ENCODE data around the gene CYLD. TPM values are rescaled to one million over a fixed set of nuclear protein-coding genes. Genes with fewer than 3 reads are reported as not detected.

The CYLD gene
- total RNA-seq, 1 experiment from 2014 or later, result 24.9 TPM

DNA sequence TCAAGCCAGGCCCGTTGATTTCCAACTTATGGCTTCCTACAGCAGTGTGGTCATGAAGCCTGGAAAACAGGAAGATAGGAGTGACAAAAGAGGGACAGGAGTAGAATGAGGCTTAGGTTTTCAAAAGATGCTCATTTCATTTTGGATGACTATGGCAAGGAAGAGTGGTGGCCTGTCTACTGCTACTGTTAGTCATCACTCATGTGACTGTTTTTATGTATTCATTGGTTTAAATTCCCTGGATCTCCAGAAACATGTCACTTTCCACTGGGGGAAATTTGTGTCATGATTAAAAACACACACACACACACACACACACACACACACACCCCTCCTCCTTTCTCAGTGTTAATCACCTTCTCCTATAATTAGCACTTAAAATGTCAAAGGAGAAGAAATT, 1.1 kb upstream of the CYLD start:
- no peak for DNase-seq (ENCODE audit: low spot score)

- DNase-seq (ENCODE audit: low spot score), result no peak
These were observed 583 bp upstream of the CYLD start for GRCh38 chr16:50741225-50741780.

GRCh38 chr16:50742576-50743200, 802 bp downstream of the CYLD start:
- DNase-seq (ENCODE audit: low spot score), result no peak

DNA sequence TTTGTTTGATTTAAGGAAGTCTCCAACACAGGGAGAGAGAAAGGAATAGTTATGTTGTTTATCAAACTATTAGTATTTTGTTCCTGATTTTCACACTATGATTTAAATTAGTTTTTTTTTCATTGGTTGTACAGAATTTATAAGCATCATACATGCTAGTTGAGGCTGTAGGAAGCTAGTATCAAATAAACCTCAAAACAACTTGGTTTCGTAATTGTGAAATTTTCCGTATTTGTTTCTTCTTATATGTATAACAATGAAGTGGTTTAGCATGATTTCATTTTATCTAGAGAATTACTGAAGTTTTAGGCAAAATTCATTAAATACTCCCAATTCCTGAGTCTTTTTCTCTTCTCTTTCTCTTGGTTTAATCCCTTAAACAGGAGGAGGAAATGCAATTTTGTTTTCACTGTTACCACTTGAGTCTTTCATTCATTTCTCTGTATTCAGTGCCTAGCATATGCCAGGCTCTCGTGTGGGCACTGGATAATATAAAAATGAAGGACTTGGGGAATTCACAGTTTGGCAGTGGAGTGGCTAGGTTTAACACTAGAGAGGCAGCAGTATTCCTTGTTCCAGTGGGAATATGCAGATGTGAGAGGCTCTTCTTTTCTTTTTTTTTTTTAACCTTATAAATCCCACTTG, 1.8 kb downstream of the CYLD start:
- DNase-seq (ENCODE audit: low spot score), result no peak

DNA sequence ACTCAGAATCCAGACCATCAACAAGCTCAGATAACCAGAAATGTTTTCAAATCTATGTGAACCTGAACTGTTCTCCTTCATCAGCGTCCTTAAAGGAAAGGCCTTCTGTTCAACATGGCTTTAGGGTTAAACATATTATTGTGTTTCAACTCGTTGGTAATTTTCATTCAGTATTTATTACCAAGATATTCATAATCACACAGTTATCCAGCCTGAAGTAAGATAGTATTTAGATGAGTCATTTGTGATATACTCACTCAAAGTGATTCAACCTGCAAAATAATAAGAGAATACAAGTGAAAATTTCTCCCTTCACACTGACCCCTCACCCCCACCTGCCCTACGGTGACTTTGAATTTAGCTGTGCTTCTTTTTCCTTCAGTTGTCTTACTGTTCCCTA, 3.0 kb downstream of the CYLD start:
- no peak for DNase-seq (ENCODE audit: low spot score)

DNA sequence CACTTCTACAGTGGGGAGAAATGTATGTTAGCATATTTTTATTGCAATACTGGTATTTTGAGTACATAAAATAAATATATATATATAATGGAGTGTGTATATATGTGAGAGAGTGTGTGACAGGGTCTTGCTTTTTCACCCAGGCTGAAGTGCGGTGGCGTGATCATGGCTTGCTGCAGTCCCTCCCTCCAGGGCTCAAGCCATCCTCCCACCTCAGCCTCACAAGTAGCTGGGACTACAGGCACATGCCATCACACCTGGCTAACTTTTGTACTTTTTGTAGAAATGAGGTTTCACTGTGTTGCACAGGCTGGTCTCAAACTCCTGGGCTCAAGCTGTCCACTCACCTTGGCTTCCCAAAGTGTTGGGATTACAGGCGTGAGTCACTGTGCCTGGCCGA, 4.1 kb downstream of the CYLD start:
- no peak for DNase-seq (ENCODE audit: low spot score)

DNA sequence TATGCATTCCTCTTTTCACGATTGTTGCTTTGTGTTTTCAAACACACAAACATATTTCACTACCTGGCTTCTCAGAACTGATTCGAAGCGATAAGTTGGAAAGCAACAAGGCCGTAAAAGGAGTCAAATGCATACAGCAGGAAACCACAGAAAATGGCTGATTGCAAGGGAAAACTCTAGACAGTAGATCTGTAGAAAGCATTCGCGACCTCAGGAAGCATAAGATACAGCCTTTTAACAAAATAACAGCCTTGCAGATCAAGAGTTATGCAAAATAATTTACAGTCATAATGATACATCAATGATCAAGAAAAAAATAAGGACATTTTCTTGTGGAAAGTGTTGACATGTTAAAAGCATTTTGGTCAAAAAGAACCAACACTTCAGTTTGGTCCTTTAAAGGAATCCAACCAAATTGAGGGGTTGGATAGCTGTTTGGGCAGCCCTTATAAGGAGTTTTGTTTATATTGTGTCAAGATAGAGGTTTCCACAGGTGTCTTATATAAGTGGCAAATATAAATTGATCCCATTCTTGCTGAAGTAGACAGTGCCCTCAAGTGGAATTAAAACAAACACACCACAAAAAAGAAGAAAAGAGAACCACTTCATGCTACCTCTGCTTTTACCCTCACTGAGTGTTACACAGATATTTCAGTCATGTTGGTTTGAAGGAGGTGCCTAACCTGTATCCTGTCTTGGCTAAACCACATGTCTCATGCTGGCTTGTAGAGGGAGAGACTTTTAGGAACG, 5.5 kb downstream of the CYLD start:
- no peak for DNase-seq (ENCODE audit: low spot score)

- DNase-seq (ENCODE audit: low spot score), result no peak
These were observed 9.6 kb downstream of the CYLD start for GRCh38 chr16:50751528-50751927.

DNA sequence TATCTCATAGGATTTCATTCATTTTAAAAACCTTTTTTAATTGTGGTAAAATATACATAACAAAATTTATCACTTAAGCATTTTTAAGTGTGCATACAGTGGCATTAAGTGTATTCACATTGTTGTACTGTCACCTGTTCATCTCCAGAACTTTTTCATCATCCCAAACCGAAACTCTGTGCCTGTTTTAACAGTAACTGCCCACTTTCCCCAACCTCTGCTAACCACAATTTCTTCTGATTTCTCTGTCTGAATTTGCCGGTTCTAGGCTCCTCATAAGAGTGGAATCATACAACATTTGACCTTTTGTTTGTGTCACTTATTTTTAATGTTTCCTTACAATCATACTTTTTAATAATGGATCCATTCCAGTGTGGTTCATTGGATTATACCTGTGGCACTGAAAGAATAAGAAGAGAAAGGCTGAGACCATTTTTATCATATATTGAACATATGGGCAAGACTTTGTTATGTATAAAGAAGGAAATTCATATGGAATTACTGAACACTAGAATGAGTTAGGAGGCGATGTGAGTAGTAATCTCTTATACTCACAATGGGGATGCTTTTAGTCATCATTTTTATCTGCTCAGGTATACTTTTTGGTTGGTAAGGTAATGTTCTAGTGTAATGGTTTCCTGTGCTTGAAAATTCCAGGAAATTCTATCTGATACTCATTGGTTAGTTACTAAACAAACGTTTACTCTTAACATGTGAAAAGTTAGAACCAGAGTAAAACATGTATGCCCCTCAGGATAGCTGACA, 10.8 kb downstream of the CYLD start:
- DNase-seq (ENCODE audit: low spot score), result no peak

DNA sequence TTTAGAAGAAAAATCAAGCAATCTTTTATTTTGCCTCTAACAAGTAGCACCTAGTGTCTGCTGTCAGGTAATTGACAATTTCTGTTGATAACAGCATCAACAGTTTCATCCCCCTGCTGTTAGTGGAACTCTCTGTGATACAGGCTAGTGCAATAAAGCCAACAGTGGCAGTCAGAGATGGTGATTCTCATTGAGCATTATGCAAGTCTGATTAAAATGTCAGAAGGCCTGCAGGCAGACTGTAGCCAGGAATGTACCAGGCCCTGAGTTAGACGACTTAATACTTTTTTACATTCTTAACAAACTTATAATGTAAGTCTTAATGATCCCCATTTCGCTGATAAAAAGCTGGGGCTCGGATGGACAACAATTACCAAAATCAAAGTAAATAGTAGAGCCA, 14.6 kb downstream of the CYLD start:
- DNase-seq (ENCODE audit: low spot score), result no peak

GRCh38 chr16:50761267-50761666, 19.4 kb downstream of the CYLD start:
- DNase-seq (ENCODE audit: low spot score), result no peak

- no peak for DNase-seq (ENCODE audit: low spot score)
These were observed 20.4 kb downstream of the CYLD start for GRCh38 chr16:50762241-50762640.

DNA sequence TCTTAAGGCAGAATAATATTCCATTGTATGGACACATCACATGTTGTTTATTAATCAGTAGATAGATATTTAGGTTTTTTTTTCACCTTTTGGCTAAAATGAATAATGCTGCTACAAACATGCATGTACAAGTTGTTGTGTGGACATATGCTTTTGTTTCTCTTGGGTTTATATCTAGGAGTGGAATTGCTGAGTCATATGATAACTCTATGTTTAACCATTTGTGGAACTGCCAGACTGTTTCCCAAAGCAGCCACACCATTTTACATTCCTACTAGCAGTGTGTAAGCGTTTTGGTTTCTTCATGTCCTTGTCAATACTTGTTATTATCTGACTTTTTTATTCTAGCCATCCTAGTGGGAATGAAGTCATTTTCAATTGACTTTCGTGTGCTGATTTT, 21.3 kb downstream of the CYLD start:
- DNase-seq (ENCODE audit: low spot score), result peak; percentile 12

DNA sequence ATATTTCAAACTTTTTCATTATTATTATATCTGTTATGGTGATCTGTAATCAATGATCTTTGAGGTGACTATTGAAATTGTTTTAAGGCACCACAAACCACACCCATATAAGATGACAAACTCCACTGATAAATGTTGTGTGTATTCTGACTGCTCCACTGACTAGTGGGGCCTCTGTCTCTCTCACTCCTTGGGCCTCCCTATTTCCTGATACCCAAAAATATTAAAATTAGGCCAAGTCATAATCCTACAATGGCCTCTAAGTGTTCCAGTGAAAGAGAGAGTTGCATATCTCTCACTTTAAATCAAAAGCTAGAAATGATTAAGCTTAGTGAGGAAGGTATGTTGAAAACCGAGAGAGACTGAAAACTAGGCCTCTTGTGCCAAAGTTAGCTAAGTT, 23.4 kb downstream of the CYLD start:
- no peak for DNase-seq (ENCODE audit: low spot score)

DNA sequence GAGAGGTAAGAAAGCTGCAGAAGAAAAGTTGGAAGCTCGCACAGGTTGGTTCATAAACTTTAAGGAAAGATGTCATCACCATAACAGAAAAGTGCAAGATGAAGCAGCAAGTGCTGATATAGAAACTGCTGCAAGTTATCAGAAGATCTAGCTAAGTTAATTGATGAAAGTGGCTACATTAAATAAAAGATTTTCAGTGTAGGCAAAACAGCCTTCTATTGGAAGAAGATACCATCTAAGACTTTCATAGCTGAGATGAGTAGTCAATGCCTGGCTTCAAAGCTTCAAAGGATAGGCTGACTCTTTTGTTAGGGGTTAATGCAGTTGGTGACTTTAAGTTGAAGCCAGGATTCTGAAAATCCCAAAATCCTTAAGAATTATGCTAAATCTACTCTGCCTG, 24.0 kb downstream of the CYLD start:
- DNase-seq (ENCODE audit: low spot score), result no peak

- no peak for DNase-seq (ENCODE audit: low spot score)
These were observed 25.3 kb downstream of the CYLD start for GRCh38 chr16:50767197-50767596.

GRCh38 chr16:50771366-50771765, 29.5 kb downstream of the CYLD start:
- DNase-seq (ENCODE audit: low spot score), result no peak

DNA sequence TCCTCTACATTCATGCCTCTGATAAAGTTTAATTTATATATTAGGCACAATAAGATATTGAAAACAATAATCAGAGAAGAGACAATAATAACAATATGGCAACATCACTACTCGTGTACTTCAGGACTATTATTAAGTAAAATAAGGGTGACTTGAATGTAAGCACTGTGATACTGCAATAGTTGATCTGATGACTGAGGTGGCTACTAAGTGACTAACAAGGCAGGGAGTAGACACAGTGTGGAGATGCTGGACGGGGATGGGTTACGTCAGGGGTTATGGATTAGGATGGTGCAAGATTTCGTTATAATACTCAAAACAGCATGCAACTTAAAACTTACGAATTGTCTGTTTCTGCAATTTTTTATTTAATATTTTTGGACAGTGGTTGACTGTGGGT, 32.5 kb downstream of the CYLD start:
- DNase-seq (ENCODE audit: low spot score), result no peak

DNA sequence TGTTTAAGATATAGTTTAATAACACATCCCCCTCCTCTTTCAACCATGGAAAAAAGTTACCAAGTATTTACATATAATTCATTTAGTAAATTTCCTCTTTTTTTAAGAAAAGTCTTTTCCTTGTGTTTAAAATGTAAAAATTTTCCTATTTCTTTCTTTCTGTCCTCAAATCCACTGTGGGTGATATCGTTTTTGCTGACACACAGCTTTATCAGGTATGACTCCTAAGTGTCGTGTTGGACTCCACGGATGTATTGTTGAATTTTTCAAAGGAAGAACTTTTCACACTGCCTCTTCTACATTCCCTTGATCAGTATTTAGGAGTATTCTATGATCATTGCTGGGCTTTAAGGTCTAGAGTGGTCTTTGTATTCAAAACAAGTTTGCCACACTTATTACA, 33.1 kb downstream of the CYLD start:
- DNase-seq (ENCODE audit: low spot score), result no peak

DNA sequence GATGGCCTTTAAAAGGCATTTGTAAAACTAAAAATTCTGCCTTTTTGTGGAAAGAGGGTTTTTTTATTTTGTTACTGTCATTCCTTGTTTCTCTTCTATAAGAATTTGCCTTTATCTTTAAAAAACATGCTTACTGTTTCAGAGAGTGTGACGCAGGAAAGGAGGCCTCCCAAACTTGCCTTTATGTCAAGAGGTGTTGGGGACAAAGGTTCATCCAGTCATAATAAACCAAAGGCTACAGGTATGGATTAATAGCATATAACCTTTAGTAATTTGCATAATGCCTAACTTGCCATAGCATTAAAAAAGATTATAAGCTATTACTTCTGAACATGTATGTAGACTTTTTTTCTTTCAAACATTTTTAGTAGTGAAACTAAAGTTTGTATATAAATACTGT, 34.2 kb downstream of the CYLD start:
- DNase-seq (ENCODE audit: low spot score), result no peak

GRCh38 chr16:50778284-50779163, 36.6 kb downstream of the CYLD start:
- DNase-seq (ENCODE audit: low spot score), result no peak

Data from H4 (cell line).